Measurements from ENCODE around the gene IGF2BP2.
"Not testable (repeated sequence)": the region's sequence is repeated elsewhere in the genome, so short reads cannot be mapped to it uniquely, and the experiment has no call there.

The IGF2BP2 gene

DNA sequence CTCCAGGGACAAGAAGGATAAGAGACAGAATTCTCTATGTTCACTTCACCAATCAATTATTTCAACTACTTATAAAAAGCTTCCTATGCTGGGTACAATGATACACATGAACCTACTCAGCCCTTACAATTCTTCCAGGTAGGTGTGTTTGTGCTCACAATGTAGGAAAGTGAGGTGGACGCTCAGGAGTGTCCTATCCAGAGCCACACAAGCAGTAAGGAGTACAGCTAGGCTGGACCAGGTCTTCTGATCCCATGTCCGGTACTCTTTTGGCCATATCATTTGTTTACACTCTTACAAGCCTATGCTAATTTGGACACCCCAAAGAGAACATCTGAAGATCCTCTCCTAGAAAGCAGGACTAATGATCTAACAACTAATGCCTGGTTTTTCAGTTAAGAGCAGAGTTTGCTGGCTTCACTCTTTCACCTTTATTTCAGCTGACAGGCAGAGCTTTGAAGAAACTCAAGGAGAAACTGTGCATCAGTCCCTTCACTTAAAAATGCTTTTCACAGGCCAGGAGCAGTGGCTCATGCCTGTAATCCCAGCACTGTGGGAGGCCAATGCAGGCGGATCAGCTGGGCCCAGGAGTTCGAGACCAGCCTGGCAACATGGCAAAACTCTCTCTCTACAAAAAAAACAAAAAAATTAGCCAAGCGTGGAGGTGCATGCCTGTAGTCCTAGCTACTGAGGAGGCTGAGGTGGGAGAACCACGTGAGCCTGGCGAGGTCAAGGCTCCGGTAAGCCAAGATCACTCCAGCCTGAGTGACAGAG is 27.5 kb downstream of the IGF2BP2 start:
- Histone ChIP-seq H3K9me3 (ENCODE audit: control insufficient read depth, low read depth, low read length) (no peaks in the 10 kb centered on the region), H3K27me3 (ENCODE audit: control insufficient read depth, insufficient read depth, low read length) (no peaks in the 10 kb centered on the region), H3K4me3 (ENCODE audit: low read length) (no peak overlapping the region), H3K9ac (ENCODE audit: low read length) (no peak overlapping the region), H3K4me1 (ENCODE audit: control insufficient read depth, low read depth, low read length) (peaks cover 5% of the 10 kb centered on the region), H3K36me3 (ENCODE audit: control insufficient read depth, low read depth, low read length) (no peaks in the 10 kb centered on the region), H3K27ac (ENCODE audit: low read length) (no peak overlapping the region)

DNA sequence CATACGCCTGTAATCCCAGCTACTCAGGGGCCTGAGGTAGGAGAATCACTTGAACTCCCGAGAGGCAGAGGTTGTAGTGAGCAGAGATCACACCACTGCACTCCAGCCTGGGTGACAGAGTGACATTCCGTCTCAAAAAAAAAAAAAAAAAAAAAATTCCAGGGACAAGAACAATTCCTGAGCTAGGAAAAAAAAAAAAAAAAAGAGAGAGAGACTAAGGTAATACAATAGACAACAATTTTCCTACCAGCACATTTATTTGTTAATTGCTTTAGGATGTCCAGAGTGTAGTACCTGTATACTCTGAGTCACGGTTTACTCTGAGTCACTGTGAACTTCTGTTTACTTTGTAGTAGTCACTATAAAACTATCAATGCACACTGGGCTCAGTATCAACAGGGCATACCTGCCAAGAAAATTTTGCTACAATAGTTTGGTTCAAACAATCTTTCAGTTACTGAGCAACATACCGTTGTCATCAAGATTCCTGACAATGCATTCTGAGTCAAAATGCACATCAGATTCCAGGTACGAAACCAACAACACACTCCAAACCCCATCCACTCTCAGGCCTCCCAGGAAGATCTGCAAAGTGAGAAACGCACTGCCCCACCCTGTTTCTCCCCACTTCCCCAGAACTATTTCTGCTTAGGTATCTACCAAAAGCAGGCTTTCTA is 28.3 kb downstream of the IGF2BP2 start:
- Histone ChIP-seq H3K36me3 (ENCODE audit: control insufficient read depth, low read depth, low read length) (no peaks in the 10 kb centered on the region), H3K9me3 (ENCODE audit: control insufficient read depth, low read depth, low read length) (no peaks in the 10 kb centered on the region), H3K4me1 (ENCODE audit: control insufficient read depth, low read depth, low read length) (peaks cover 8% of the 10 kb centered on the region), H3K27ac (ENCODE audit: low read length) (no peak overlapping the region), H3K9ac (ENCODE audit: low read length) (no peak overlapping the region), H3K27me3 (ENCODE audit: control insufficient read depth, insufficient read depth, low read length) (no peaks in the 10 kb centered on the region), H3K4me3 (ENCODE audit: low read length) (no peak overlapping the region)

DNA sequence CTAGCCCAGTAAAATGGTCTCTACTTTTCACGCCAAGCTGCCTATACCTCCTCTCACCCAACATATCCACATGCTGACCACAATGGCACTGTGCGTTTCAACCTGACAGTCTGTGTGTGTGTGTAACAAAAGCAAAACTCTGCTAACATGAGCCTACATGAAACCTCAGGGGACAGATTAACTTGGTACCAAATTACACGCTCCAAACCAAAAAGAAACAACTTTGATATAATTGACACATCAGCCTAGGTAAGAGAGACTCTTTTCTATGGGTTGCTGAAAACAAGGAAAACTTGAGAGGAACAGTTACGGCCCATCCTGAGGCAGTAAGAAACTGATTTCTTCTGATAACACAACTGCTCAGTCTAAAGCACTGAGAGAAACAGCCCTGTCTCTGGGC is 31.5 kb downstream of the IGF2BP2 start:
- no peaks in the 10 kb centered on the region for H3K9me3 ChIP-seq (ENCODE audit: control insufficient read depth, low read depth, low read length)
- peaks cover 33% of the 10 kb centered on the region for H3K4me1 ChIP-seq (ENCODE audit: control insufficient read depth, low read depth, low read length)
- H3K27me3 ChIP-seq (ENCODE audit: control insufficient read depth, insufficient read depth, low read length) = no peaks in the 10 kb centered on the region
- H3K36me3 ChIP-seq (ENCODE audit: control insufficient read depth, low read depth, low read length) = no peaks in the 10 kb centered on the region
- no peak overlapping the region for H3K27ac ChIP-seq (ENCODE audit: low read length)
- no peak overlapping the region for H3K9ac ChIP-seq (ENCODE audit: low read length)
- no peak overlapping the region for H3K4me3 ChIP-seq (ENCODE audit: low read length)

DNA sequence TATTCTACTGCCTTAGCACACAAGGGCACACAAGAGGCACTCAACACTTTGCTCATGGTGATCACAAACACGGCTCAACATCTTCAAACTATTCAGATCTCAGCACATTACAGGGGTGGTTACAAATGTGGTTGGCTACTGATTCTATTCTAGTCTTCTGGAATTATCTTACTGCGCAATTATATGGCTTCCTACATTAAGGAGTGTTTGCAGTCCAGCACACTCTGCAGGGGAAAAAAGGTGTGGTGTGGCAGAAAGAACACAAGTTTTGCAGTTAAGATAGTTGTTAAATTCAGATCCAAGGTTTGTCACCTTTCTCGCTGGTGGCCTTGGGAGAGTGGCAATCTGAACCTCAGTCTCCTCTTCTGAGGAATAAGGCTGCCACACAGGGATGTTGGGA is 31.9 kb downstream of the IGF2BP2 start:
- Histone ChIP-seq H3K4me1 (ENCODE audit: control insufficient read depth, low read depth, low read length) (peaks cover 34% of the 10 kb centered on the region), H3K9ac (ENCODE audit: low read length) (no peak overlapping the region)

DNA sequence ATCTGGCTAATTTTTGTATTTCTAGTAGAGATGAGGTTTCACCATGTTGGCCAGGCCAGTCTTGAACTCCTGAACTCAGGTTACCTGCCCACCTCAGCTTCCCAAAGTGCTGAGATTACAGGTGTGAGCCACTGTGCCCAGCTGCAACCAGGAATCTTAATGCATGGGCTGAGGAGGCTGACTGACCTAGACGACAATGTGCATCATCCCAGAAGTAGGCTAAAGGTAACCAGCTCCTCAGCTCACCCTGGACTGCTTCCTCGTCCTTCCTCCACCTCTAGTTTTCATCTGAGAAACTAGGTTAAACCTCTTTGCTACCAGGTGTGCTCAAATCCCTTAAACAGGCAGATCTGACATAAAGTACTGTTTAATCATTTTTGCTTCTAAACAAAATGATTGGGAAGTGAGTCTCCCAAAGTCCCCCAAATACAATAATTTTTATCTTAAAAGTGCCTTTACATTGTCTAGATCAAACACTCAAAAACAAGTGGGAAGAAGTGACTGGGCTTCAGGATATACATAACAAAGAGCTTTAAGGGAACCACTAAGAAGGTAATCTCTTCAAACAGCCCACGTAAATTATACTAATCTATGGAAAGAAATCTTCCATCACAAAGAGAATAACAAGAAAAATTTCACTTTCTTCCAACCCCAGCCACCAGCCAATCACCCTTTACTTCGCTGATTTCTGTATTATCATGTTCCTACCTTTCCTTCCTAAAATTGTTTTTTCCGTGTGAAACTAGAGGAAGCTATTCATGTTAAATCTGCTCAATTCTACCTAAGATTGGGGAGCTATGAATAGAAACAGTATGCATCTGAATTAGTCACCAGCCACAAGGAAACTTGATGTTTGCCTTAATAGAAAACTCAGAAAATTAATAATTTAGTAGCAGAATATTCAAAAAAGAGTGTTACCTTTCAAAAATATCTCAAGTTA is 34.7 kb downstream of the IGF2BP2 start:
- Histone ChIP-seq H3K4me3 (ENCODE audit: low read length) (peak overlapping the region; percentile 20), H3K9ac (ENCODE audit: low read length) (peak overlapping the region; percentile 1), H3K9me3 (ENCODE audit: control insufficient read depth, low read depth, low read length) (no peaks in the 10 kb centered on the region), H3K27me3 (ENCODE audit: control insufficient read depth, insufficient read depth, low read length) (no peaks in the 10 kb centered on the region), H3K36me3 (ENCODE audit: control insufficient read depth, low read depth, low read length) (no peaks in the 10 kb centered on the region), H3K27ac (ENCODE audit: low read length) (no peak overlapping the region), H3K4me1 (ENCODE audit: control insufficient read depth, low read depth, low read length) (peaks cover 57% of the 10 kb centered on the region)

More for the DNA sequence above, 31.9 kb downstream of the IGF2BP2 start:
- Histone ChIP-seq H3K9me3 (ENCODE audit: control insufficient read depth, low read depth, low read length) (no peaks in the 10 kb centered on the region), H3K27ac (ENCODE audit: low read length) (no peak overlapping the region), H3K27me3 (ENCODE audit: control insufficient read depth, insufficient read depth, low read length) (no peaks in the 10 kb centered on the region), H3K4me3 (ENCODE audit: low read length) (no peak overlapping the region), H3K36me3 (ENCODE audit: control insufficient read depth, low read depth, low read length) (no peaks in the 10 kb centered on the region)

DNA sequence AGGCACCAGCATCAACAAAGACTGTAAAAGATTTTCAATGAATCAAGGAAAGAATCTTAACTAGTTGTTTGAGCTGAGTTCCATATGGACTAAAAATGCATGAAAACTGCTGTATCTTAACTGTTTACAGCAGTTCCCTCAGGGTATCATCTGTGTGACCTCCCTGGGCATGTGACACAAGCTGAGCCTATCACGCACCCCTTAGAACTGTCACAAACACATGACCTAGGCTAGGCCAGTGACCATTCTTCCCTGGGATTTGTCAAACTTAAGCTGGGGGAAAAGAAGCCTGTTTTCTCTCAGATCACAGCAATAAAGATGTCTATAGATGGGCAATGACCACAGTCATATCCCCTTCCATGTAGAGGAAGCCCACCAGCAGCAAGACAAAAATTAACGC is 35.7 kb downstream of the IGF2BP2 start:
- Histone ChIP-seq H3K27me3 (ENCODE audit: control insufficient read depth, insufficient read depth, low read length) (no peaks in the 10 kb centered on the region), H3K4me3 (ENCODE audit: low read length) (no peak overlapping the region), H3K9me3 (ENCODE audit: control insufficient read depth, low read depth, low read length) (no peaks in the 10 kb centered on the region), H3K27ac (ENCODE audit: low read length) (no peak overlapping the region), H3K36me3 (ENCODE audit: control insufficient read depth, low read depth, low read length) (no peaks in the 10 kb centered on the region), H3K4me1 (ENCODE audit: control insufficient read depth, low read depth, low read length) (peaks cover 67% of the 10 kb centered on the region), H3K9ac (ENCODE audit: low read length) (no peak overlapping the region)

DNA sequence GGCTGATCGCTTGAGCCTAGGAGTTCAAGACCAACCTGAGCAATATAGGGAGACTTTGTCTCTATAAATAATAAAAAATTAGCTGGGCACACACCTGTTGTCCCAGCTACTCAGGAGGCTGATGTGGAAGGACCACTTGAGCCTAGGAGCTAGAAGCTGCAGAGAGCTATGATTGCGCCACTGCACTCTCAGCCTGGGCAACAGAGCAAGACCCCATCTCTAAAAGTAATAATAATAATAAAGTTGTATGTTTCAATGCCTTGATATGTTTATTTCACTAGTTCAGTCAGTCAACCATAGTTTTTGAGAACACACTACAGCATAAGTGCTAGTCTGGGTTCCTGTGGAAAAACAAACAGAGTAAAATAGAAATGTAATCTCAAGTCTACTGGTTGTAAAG is 36.5 kb downstream of the IGF2BP2 start:
- Histone ChIP-seq H3K27ac (ENCODE audit: low read length) (no peak overlapping the region), H3K9ac (ENCODE audit: low read length) (no peak overlapping the region), H3K9me3 (ENCODE audit: control insufficient read depth, low read depth, low read length) (no peaks in the 10 kb centered on the region), H3K4me3 (ENCODE audit: low read length) (no peak overlapping the region), H3K4me1 (ENCODE audit: control insufficient read depth, low read depth, low read length) (peaks cover 69% of the 10 kb centered on the region), H3K27me3 (ENCODE audit: control insufficient read depth, insufficient read depth, low read length) (no peaks in the 10 kb centered on the region), H3K36me3 (ENCODE audit: control insufficient read depth, low read depth, low read length) (no peaks in the 10 kb centered on the region)

DNA sequence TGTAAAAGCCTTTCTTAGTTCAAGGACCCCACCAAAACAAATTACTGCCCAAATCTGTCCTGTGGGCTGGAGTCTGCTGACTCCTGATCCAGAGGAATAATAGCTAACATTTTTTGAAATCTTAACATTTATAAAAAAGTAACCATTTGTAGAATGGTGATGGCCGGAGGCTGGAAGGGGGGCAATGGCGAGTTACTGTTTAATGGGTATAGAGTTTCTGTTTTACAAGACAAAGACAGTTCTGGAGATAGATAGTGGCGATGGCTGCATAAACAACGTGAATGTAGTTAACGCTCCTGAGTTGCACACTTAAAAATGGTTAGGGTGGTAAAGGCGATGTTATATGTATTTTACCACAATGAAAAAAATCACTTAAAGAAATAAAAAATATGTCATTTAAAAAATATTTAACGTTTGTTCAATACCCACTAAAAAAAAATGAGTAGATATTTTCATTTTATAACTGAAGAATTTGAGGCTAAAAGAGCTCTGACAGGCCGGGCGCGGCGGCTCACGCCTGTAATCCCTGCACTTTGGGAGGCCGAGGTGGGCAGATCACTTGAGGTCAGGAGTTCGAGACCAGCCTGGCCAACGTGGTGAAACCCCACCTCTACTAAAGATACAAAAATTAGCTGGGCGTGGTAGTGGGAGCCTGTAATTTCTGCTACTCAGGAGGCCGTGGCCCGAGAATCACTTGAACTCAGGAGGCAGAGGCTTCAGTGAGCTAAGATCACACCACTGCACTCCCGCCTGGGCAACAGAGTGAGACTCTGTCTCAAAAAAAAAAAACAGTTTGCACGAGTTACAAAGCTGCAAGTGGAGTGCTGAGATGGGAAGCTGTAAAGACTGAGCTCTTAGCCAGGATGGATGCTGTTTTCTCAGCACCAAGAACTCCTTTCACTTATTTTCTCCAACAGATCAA is 37.6 kb downstream of the IGF2BP2 start:
- peak overlapping the region; percentile 28 for H3K4me3 ChIP-seq (ENCODE audit: low read length)
- peak overlapping the region; percentile 99 for H3K27ac ChIP-seq (ENCODE audit: low read length)
- no peaks in the 10 kb centered on the region for H3K9me3 ChIP-seq (ENCODE audit: control insufficient read depth, low read depth, low read length)
- H3K36me3 ChIP-seq (ENCODE audit: control insufficient read depth, low read depth, low read length) = no peaks in the 10 kb centered on the region
- H3K27me3 ChIP-seq (ENCODE audit: control insufficient read depth, insufficient read depth, low read length) = no peaks in the 10 kb centered on the region
- peak overlapping the region; percentile 76 for H3K9ac ChIP-seq (ENCODE audit: low read length)
- H3K4me1 ChIP-seq (ENCODE audit: control insufficient read depth, low read depth, low read length) = peaks cover 69% of the 10 kb centered on the region

DNA sequence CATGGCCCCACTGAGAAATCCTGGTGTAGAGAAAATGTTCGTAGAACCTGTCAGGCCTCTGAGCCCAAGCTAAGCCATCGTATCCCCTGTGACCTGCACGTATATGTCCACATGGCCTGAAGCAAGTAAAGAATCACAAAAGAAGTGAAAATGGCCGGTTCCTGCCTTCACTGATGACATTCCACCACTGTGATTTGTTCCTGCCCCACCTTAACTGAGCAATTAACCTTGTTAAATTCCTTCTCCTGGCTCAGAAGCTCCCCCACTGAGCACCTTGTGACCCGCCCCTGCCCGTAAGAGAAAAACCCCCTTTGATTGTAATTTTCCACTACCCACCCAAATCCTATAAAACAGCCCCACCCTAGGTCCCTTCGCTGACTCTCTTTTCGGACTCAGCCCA is 38.6 kb downstream of the IGF2BP2 start:
- Histone ChIP-seq H3K4me1 (ENCODE audit: control insufficient read depth, low read depth, low read length) (peaks cover 66% of the 10 kb centered on the region), H3K9ac (ENCODE audit: low read length) (peak overlapping the region; percentile 76), H3K27ac (ENCODE audit: low read length) (peak overlapping the region; percentile 99), H3K4me3 (ENCODE audit: low read length) (peak overlapping the region; percentile 28)
- not testable (repeated sequence) for H3K9me3 ChIP-seq (ENCODE audit: control insufficient read depth, low read depth, low read length); H3K27me3 ChIP-seq (ENCODE audit: control insufficient read depth, insufficient read depth, low read length); H3K36me3 ChIP-seq (ENCODE audit: control insufficient read depth, low read depth, low read length)

DNA sequence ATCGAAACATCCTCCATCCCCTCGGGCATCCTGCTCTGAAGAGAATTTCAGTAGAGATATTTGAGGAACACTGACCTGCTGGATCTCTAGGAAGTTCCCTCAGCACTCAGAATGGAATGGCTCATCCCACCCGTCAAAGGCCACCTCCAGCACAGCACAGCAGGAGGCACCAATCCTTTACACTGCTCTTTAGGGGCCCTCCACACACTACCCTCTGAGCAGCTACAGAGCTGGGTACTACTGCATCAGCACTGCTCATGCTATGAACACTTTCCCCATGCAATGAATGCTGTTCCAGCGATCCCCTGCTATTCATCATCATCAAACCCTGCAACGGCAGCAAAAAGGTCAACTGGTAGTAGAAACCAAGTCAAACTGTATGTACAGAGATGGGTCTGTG is 40.5 kb downstream of the IGF2BP2 start:
- peaks cover 69% of the 10 kb centered on the region for H3K4me1 ChIP-seq (ENCODE audit: control insufficient read depth, low read depth, low read length)

More for the DNA sequence above, 40.5 kb downstream of the IGF2BP2 start:
- H3K9me3 ChIP-seq (ENCODE audit: control insufficient read depth, low read depth, low read length) = no peaks in the 10 kb centered on the region
- no peaks in the 10 kb centered on the region for H3K36me3 ChIP-seq (ENCODE audit: control insufficient read depth, low read depth, low read length)
- no peaks in the 10 kb centered on the region for H3K27me3 ChIP-seq (ENCODE audit: control insufficient read depth, insufficient read depth, low read length)
- no peak overlapping the region for H3K27ac ChIP-seq (ENCODE audit: low read length)
- H3K4me3 ChIP-seq (ENCODE audit: low read length) = no peak overlapping the region
- no peak overlapping the region for H3K9ac ChIP-seq (ENCODE audit: low read length)
